Measurements from ENCODE around the gene RARG.
A peak's percentile ranks its signal among the peaks of the same experiment; 100 is the strongest.

The RARG gene

GRCh38 chr12:53232646-53233461, 845 bp upstream of the RARG start:
- Mint-ChIP-seq H3K27ac (peak overlapping the region; percentile 84), H3K9me3 (ENCODE audit: low read depth) (no peaks in the 10 kb centered on the region), H3K27me3 (no peaks in the 10 kb centered on the region), H3K4me3 (peak overlapping the region; percentile 89), H3K4me1 (ENCODE audit: low read depth) (peaks cover 71% of the 10 kb centered on the region), H3K36me3 (no peaks in the 10 kb centered on the region)

DNA sequence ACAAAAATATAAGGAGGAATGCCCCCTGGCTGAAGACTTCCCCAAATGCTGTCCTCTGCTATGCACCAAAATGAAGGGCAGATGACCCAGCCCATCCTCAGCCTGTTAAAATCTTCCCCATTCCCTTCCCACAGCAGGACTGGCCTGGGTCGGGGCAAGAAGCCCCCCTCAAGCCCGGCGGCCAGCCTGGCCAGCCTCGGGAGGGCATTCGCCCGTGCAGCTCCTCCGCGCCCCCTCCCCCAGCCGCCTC, 413 bp downstream of the RARG start:
- H3K4me1 Mint-ChIP-seq (ENCODE audit: low read depth): peaks cover 67% of the 10 kb centered on the region
- no peak overlapping the region for H3K27ac Mint-ChIP-seq
- H3K27me3 Mint-ChIP-seq: no peaks in the 10 kb centered on the region
- H3K36me3 Mint-ChIP-seq: no peaks in the 10 kb centered on the region
- peak overlapping the region; percentile 65 for H3K4me3 Mint-ChIP-seq
- no peaks in the 10 kb centered on the region for H3K9me3 Mint-ChIP-seq (ENCODE audit: low read depth)

DNA sequence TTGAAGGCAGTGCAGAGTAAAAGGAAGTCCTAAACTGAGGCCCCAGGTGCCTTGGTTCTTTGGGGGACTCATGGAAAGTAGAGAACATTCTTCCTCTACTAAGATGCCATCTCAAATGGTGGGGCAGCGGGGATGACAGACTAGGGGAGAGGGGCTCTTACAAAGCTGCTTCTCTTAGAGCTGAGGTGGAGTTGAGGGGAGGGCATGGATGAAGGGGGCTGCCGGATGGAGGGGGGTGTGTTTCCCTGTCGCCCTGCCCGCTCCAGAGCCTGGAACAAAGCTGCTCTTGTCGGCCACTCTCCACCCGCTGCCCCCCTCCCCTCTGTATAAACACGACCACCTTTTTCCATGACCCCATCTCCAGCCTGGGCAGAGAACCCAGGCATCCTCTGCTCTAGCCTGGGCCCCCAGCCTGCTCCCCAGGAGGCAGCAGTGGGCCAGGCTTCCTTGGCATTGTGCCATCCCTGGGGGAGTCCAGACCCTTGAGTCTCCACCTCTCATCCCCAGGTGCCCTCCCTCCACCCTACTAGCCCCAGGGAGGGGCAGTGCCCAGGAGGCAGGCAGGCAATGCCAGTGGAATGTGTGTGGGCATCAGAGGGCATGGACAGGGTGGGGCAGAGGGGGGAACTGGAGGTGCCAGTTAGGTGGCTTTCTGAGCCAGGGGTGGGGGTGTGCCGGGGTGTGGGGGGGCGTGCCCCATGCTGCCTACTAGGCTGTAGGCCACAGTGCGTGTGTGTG, 1.7 kb downstream of the RARG start:
- Mint-ChIP-seq H3K9me3 (ENCODE audit: low read depth) (no peaks in the 10 kb centered on the region), H3K4me3 (peak overlapping the region; percentile 35), H3K27me3 (no peaks in the 10 kb centered on the region), H3K27ac (peak overlapping the region; percentile 87), H3K4me1 (ENCODE audit: low read depth) (peaks cover 62% of the 10 kb centered on the region), H3K36me3 (no peaks in the 10 kb centered on the region)

DNA sequence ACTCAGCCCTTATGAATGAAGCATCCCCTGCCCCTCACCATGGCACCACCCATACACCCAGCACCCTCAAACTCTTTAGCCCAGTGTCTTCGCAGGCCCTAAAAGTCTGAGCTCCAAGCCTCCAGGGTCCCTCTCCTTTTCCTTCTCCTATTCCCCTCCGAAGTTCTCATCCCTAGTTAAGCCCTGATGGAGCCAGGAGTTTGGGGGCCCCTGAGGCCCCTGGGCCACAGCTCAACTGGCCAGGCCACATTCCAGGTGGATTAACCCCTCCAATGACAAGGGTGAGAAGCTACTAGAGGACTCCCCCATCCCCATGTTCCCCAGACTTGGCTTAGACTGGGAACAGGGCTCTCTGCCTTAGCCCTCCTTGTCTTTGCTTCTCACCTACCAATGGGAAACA, 2.6 kb downstream of the RARG start:
- Mint-ChIP-seq H3K27ac (peak overlapping the region; percentile 87), H3K4me3 (peak overlapping the region; percentile 35), H3K27me3 (no peaks in the 10 kb centered on the region), H3K4me1 (ENCODE audit: low read depth) (peaks cover 67% of the 10 kb centered on the region), H3K36me3 (no peaks in the 10 kb centered on the region), H3K9me3 (ENCODE audit: low read depth) (no peaks in the 10 kb centered on the region)

DNA sequence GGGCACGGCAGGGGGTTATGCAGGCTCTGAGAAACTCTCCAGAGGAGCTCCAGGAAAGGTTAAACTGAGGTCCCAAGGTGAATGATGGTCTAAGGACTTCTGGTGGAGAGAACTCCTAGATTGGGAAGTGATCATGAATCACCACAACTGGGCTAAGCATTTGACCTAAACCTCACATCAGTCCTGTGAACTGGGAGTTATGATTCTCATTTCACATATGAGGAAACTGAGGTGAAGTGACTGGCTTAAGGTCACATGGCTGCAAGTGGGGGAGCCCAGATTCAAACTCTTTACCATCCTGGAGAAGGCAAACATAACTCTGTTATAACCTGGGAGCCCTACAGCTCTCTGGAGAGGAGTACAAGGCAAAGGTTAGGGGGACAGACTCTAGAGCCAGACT, 4.2 kb downstream of the RARG start:
- H3K9me3 Mint-ChIP-seq (ENCODE audit: low read depth): no peaks in the 10 kb centered on the region
- no peak overlapping the region for H3K27ac Mint-ChIP-seq
- H3K4me3 Mint-ChIP-seq: no peak overlapping the region
- no peaks in the 10 kb centered on the region for H3K27me3 Mint-ChIP-seq
- H3K36me3 Mint-ChIP-seq: no peaks in the 10 kb centered on the region
- peaks cover 69% of the 10 kb centered on the region for H3K4me1 Mint-ChIP-seq (ENCODE audit: low read depth)

DNA sequence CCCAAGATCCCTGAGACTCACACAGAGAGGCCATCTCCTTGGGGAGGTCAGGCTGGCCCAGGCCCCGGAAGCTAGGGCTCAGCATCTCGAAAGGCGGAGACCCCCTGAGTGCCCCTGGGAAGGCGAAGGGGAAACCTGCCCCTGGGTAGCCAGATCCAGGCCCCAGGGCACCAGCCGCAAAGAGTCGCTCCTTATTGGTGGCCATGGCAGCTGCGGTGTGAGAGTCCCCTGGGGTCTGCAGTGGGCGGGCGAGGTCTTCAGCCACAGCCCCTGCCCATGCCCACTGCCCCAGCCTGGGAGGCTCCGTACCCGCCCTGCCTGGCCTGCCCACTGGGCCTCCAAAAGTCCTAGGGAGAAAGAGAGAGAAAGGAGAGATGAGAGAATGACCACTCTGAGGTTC, 4.7 kb downstream of the RARG start:
- Mint-ChIP-seq H3K27ac (no peak overlapping the region), H3K9me3 (ENCODE audit: low read depth) (no peaks in the 10 kb centered on the region), H3K4me3 (no peak overlapping the region), H3K4me1 (ENCODE audit: low read depth) (peaks cover 68% of the 10 kb centered on the region), H3K27me3 (no peaks in the 10 kb centered on the region), H3K36me3 (no peaks in the 10 kb centered on the region)

GRCh38 chr12:53226815-53227214, 5.2 kb downstream of the RARG start:
- H3K36me3 Mint-ChIP-seq: no peaks in the 10 kb centered on the region
- H3K27me3 Mint-ChIP-seq: no peaks in the 10 kb centered on the region
- peak overlapping the region; percentile 79 for H3K27ac Mint-ChIP-seq
- peaks cover 71% of the 10 kb centered on the region for H3K4me1 Mint-ChIP-seq (ENCODE audit: low read depth)
- no peak overlapping the region for H3K4me3 Mint-ChIP-seq
- H3K9me3 Mint-ChIP-seq (ENCODE audit: low read depth): no peaks in the 10 kb centered on the region

- Mint-ChIP-seq H3K4me3 (peak overlapping the region; percentile 64), H3K9me3 (ENCODE audit: low read depth) (no peaks in the 10 kb centered on the region), H3K27ac (peak overlapping the region; percentile 86), H3K27me3 (no peaks in the 10 kb centered on the region), H3K36me3 (no peaks in the 10 kb centered on the region), H3K4me1 (ENCODE audit: low read depth) (peaks cover 68% of the 10 kb centered on the region)
These were observed 6.2 kb downstream of the RARG start for GRCh38 chr12:53225635-53226424.

GRCh38 chr12:53224897-53225634, 6.9 kb downstream of the RARG start:
- Mint-ChIP-seq H3K27me3 (no peaks in the 10 kb centered on the region), H3K4me3 (peak overlapping the region; percentile 64), H3K4me1 (ENCODE audit: low read depth) (peaks cover 69% of the 10 kb centered on the region), H3K27ac (peak overlapping the region; percentile 86), H3K9me3 (ENCODE audit: low read depth) (no peaks in the 10 kb centered on the region), H3K36me3 (no peaks in the 10 kb centered on the region)

- Mint-ChIP-seq H3K4me3 (peak overlapping the region; percentile 64), H3K27me3 (no peaks in the 10 kb centered on the region), H3K9me3 (ENCODE audit: low read depth) (no peaks in the 10 kb centered on the region), H3K36me3 (no peaks in the 10 kb centered on the region), H3K27ac (peak overlapping the region; percentile 87), H3K4me1 (ENCODE audit: low read depth) (peaks cover 66% of the 10 kb centered on the region)
These were observed 7.7 kb downstream of the RARG start for GRCh38 chr12:53224061-53224896.

GRCh38 chr12:53223389-53224060, 8.5 kb downstream of the RARG start:
- Mint-ChIP-seq H3K27me3 (no peaks in the 10 kb centered on the region), H3K4me1 (ENCODE audit: low read depth) (peaks cover 68% of the 10 kb centered on the region), H3K36me3 (no peaks in the 10 kb centered on the region), H3K9me3 (ENCODE audit: low read depth) (no peaks in the 10 kb centered on the region), H3K27ac (peak overlapping the region; percentile 87), H3K4me3 (peak overlapping the region; percentile 85)

GRCh38 chr12:53222806-53223261, 9.2 kb downstream of the RARG start:
- peaks cover 69% of the 10 kb centered on the region for H3K4me1 Mint-ChIP-seq (ENCODE audit: low read depth)
- peak overlapping the region; percentile 85 for H3K4me3 Mint-ChIP-seq
- no peaks in the 10 kb centered on the region for H3K36me3 Mint-ChIP-seq
- peak overlapping the region; percentile 50 for H3K27ac Mint-ChIP-seq
- H3K9me3 Mint-ChIP-seq (ENCODE audit: low read depth): no peaks in the 10 kb centered on the region
- H3K27me3 Mint-ChIP-seq: no peaks in the 10 kb centered on the region

- H3K9me3 Mint-ChIP-seq (ENCODE audit: low read depth): no peaks in the 10 kb centered on the region
- H3K4me3 Mint-ChIP-seq: peak overlapping the region; percentile 85
- peak overlapping the region; percentile 82 for H3K27ac Mint-ChIP-seq
- H3K36me3 Mint-ChIP-seq: no peaks in the 10 kb centered on the region
- peaks cover 73% of the 10 kb centered on the region for H3K4me1 Mint-ChIP-seq (ENCODE audit: low read depth)
- no peaks in the 10 kb centered on the region for H3K27me3 Mint-ChIP-seq
These were observed 9.8 kb downstream of the RARG start for GRCh38 chr12:53222170-53222721.
